GM12801 (cell line): ENCODE measurements around the gene UBE2F.

Experiments
- TF ChIP-seq, protein P1 (sequence below): IDR thresholded peaks from one replicate; pipeline ENCODE4 v1.5.1; 2011; ENCODE audit warnings: control low read depth; ENCODE audit not compliant: insufficient read length; ENCODE audit errors: extremely low read depth

The UBE2F gene

GRCh38 chr2:238022594-238023157 is 55.9 kb downstream of the UBE2F start:
- TF ChIP-seq, protein P1, sequence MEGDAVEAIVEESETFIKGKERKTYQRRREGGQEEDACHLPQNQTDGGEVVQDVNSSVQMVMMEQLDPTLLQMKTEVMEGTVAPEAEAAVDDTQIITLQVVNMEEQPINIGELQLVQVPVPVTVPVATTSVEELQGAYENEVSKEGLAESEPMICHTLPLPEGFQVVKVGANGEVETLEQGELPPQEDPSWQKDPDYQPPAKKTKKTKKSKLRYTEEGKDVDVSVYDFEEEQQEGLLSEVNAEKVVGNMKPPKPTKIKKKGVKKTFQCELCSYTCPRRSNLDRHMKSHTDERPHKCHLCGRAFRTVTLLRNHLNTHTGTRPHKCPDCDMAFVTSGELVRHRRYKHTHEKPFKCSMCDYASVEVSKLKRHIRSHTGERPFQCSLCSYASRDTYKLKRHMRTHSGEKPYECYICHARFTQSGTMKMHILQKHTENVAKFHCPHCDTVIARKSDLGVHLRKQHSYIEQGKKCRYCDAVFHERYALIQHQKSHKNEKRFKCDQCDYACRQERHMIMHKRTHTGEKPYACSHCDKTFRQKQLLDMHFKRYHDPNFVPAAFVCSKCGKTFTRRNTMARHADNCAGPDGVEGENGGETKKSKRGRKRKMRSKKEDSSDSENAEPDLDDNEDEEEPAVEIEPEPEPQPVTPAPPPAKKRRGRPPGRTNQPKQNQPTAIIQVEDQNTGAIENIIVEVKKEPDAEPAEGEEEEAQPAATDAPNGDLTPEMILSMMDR: no peak

DNA sequence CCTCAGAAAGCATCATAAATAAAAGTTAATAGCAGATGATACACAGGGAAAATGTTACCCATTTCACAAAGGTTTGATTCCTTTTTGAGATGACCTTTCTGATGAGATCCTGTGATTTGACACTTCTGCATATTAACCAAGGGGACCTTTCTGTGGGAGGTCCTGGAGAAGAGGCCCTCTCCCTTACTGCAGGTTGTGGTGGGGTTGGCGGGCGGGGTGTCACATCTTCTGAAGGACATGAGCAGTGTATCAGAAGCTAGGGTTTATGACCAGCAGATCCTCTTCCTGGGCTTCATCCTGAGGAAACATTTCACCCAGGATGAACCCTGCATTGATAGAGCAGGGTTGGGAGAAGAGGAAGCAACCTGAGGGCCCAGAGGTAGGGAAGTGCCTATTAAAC is 56.8 kb downstream of the UBE2F start:
- TF ChIP-seq, protein P1: no peak

DNA sequence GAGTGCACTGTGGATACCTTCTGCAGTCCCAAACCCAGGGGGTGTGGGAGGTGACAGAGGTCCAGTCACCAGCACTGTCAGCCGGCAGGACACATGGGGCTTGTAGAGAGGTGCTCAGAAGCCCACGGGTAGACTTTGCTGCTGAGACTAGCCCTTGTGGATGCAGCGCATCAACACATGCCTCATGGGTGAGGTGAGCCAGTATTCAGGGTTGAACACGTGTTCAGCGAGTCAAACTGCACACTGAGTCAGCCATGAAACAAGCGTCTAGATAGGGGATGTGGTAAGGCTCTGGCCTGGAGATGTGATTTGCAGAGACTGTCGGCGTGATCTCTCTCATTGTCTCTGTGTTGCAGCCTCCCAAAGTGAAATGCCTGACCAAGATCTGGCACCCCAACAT is 58.2 kb downstream of the UBE2F start:
- TF ChIP-seq, protein P1: no peak

GRCh38 chr2:238025741-238026360 is 59.0 kb downstream of the UBE2F start:
- TF ChIP-seq, protein P1: no peak

- TF ChIP-seq, protein P1: no peak
Observed at GRCh38 chr2:238027058-238027457, 60.2 kb downstream of the UBE2F start.

DNA sequence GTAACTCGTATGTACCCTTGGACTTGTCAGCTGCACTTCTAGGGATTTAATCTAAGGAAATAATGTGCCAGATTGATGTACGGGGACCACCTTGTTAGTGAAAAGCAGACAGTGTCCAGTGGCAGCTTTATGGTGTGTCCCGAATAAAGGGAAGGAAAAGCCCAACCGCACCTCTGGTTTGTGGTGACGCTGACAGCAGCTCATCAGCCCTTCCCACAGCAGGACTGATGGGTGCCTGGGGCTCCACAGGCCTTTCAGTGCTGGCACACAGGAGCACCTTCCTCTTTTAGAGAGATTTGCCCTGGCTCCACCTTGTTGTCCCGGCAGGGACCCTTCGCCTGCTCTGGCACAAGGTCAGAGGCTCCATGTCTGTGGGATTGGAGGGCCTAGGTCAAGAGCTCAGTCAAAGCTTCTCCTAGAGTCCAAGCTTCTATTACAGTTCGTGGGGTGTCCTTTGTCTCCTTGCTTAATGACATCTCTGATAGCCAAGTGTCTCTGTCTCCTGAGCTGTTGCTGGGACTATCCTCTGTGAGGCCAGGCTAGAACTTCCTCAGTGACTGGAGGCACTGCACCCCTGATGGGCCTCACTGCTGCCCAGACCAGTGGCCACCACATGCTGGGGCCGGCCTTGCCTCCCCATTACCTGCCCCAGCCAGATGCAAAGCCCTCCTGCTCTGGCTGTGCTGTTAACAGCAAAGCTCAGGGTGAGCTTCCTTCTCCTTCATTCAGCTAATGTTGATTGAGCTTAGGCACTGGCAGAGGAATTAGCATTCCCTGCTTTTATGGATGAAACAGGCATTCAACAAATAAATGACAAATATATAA is 61.0 kb downstream of the UBE2F start:
- TF ChIP-seq, protein P1: no peak

GRCh38 chr2:238029853-238030252 is 63.0 kb downstream of the UBE2F start:
- TF ChIP-seq, protein P1: no peak
